Calu3 (cell line): ENCODE measurements around the gene CCDC69. TPM values are rescaled to one million over a fixed set of nuclear protein-coding genes. Genes with fewer than 3 reads are reported as not detected.

Experiments used
- BruUV-seq: library from RNA; stranded (reverse); fragments of 400-500 nt; replicated peaks from 2 replicates; lab custom pipeline; 2021; lab: Mats Ljungman, UMichigan
- CTCF ChIA-PET: fragments of 300-600 bp; sonication (Branson Sonifier 250); formaldehyde crosslinking; loops from one replicate; lab custom pipeline; 2022; ENCODE audit warnings: antibody characterized with exemption; lab: Charles Lee
- DNase-seq: peaks from one replicate; pipeline ENCODE4 v3.0.0; 2022
- H3K27ac Mint-ChIP-seq: one replicate; pipeline ENCODE4 v1.8.0; 2022; ENCODE audit warnings: mixed read lengths; ENCODE audit not compliant: unreplicated experiment
- H3K27me3 Mint-ChIP-seq: one replicate; pipeline ENCODE4 v1.8.0; 2022; ENCODE audit warnings: mixed read lengths; ENCODE audit not compliant: unreplicated experiment
- H3K36me3 Mint-ChIP-seq: one replicate; pipeline ENCODE4 v1.8.0; 2022; ENCODE audit warnings: mild to moderate bottlenecking, moderate library complexity, mixed read lengths; ENCODE audit not compliant: insufficient read depth, unreplicated experiment
- H3K4me1 Mint-ChIP-seq: one replicate; pipeline ENCODE4 v1.8.0; 2022; ENCODE audit warnings: mild to moderate bottlenecking, low read depth, mixed read lengths; ENCODE audit not compliant: unreplicated experiment
- H3K4me3 Mint-ChIP-seq: one replicate; pipeline ENCODE4 v1.8.0; 2022; ENCODE audit warnings: mild to moderate bottlenecking, low read depth, moderate library complexity, mixed read lengths; ENCODE audit not compliant: unreplicated experiment
- H3K9me3 Mint-ChIP-seq: one replicate; pipeline ENCODE4 v1.8.0; 2022; ENCODE audit warnings: low read depth, mixed read lengths; ENCODE audit not compliant: unreplicated experiment
- CTCF ChIP-seq: fragments of 200-600 bp; IDR thresholded peaks from one replicate; pipeline ENCODE4 v1.8.0; 2022; ENCODE audit warnings: antibody characterized with exemption; ENCODE audit not compliant: unreplicated experiment
- intact Hi-C: fragments of 100-400 bp; cut with micrococcal nuclease; formaldehyde crosslinking; loops from one replicate; pipeline ENCODE4 v1.10.0; 2022; ENCODE audit not compliant: unreplicated experiment
- total RNA-seq: library from RNA; stranded (reverse); gene quantifications from 2 replicates; pipeline ENCODE4 v1.2.3, GENCODE V29; 2022

Gene CCDC69
- total RNA-seq, 1 experiment from 2014 or later = 1.0 TPM

- intact Hi-C loops = no loop called here
- Mint-ChIP-seq H3K9me3 (no peaks in the 10 kb centered on the region), H3K4me1 (no peaks in the 10 kb centered on the region), H3K27ac (no peak overlapping the region), H3K4me3 (no peak overlapping the region), H3K36me3 (no peaks in the 10 kb centered on the region), H3K27me3 (peaks cover 16% of the 10 kb centered on the region)
- DNase-seq = no peak
- CTCF ChIA-PET = interaction anchor here (1.2 to 1.4 kb wide), 2 partner anchors 8 to 17 kb away, joined by 4 read pairs; partner anchors contain the start of gene CCDC69
- no peak for TF ChIP-seq CTCF
- no TSS peak for BruUV-seq
Observed at GRCh38 chr5:151215546-151215880, 8.4 kb downstream of the CCDC69 start.

- intact Hi-C loops = no loop called here
- no peak for DNase-seq
- Mint-ChIP-seq H3K27me3 (peaks cover 10% of the 10 kb centered on the region), H3K4me3 (no peak overlapping the region), H3K36me3 (no peaks in the 10 kb centered on the region), H3K4me1 (no peaks in the 10 kb centered on the region), H3K27ac (no peak overlapping the region), H3K9me3 (no peaks in the 10 kb centered on the region)
- no peak for TF ChIP-seq CTCF
- no TSS peak for BruUV-seq
- CTCF ChIA-PET = interaction anchor here (1.2 to 1.4 kb wide), 2 partner anchors 9 to 16 kb away, joined by 4 read pairs; partner anchors contain the start of gene CCDC69
Observed at GRCh38 chr5:151214614-151215545, 9.0 kb downstream of the CCDC69 start.

GRCh38 chr5:151213803-151214613 lies 9.9 kb downstream of the CCDC69 start:
- CTCF ChIA-PET = interaction anchor here (0.7 to 1.2 kb wide), 2 partner anchors 8 to 10 kb away, joined by 3 to 5 read pairs; partner anchors contain the start of gene CCDC69
- BruUV-seq = no TSS peak
- no peak overlapping the region for H3K27ac Mint-ChIP-seq
- intact Hi-C loops = no loop called here
- H3K9me3 Mint-ChIP-seq = no peaks in the 10 kb centered on the region
- H3K4me3 Mint-ChIP-seq = no peak overlapping the region
- no peaks in the 10 kb centered on the region for H3K4me1 Mint-ChIP-seq
- no peaks in the 10 kb centered on the region for H3K36me3 Mint-ChIP-seq
- TF ChIP-seq CTCF = no peak
- DNase-seq = no peak
- peaks cover 1% of the 10 kb centered on the region for H3K27me3 Mint-ChIP-seq

GRCh38 chr5:151212406-151212798 lies 11.5 kb downstream of the CCDC69 start:
- CTCF ChIA-PET = interaction anchor here (0.6 to 1.2 kb wide), 2 partner anchors 10 to 11 kb away, joined by 5 to 7 read pairs; partner anchors contain the start of gene CCDC69
- Mint-ChIP-seq H3K36me3 (no peaks in the 10 kb centered on the region), H3K27ac (no peak overlapping the region), H3K27me3 (peaks cover 4% of the 10 kb centered on the region), H3K4me1 (no peaks in the 10 kb centered on the region), H3K4me3 (no peak overlapping the region), H3K9me3 (no peaks in the 10 kb centered on the region)
- BruUV-seq = no TSS peak
- DNase-seq = no peak
- TF ChIP-seq CTCF = no peak
- intact Hi-C loops = no loop called here
